Measurements from ENCODE around the gene CRTC1.

- TF ChIP-seq CTCF (IDR thresholded peaks at IDR 0.05; ENCODE audit: low read depth, low read length, poor library complexity, severe bottlenecking) (no peak), EZH2phosphoT487 (IDR thresholded peaks at IDR 0.05; ENCODE audit: borderline replicate concordance, low read length) (no peak)
Observed at GRCh38 chr19:18650468-18651041, 32.9 kb upstream of the CRTC1 start.

All from DOHH2 (cell line).